Esophagus squamous epithelium (tissue), 4 donors: Measurements from ENCODE around the gene TAS2R13.

Source experiments
- POLR2A ChIP-seq, 4 donors: fragments of 450-650 bp; IDR thresholded peaks; one replicate each; pipeline ENCODE4 v1.6.1; 2017; ENCODE audit warnings: antibody characterized with exemption in 4 of 4, mild to moderate bottlenecking in 4 of 4, moderate library complexity in 3 of 4
- TF ChIP-seq, protein P1 (sequence below), 6 experiments: fragments of 450-650 bp in 4 of 6; fragments of 200-600 bp in 2 of 6; sonication (generic) in 2 of 6; IDR thresholded peaks; one replicate each; pipeline ENCODE4 v1.5.1; 2016 to 2019; ENCODE audit warnings: antibody characterized with exemption in 6 of 6, mild to moderate bottlenecking in 4 of 6, moderate library complexity in 4 of 6

DNA sequence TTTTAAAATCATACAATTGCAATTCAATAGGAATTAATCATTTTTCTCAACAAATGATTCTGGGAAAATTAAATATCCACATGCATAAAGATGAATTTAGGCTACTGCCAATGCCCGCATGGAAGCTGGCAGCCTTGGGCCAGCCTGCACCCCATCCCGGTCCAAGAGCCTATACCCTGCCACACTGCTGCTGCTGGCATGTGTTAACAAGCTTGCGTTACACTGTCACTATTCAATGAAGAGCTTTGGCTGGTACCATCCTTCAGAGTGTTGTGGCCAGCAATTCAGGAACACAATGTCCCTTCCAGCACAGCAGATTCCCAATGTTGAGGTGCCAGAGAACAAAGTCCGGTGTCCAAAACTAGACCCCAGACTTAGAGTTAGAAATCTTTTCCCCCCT, 43.3 kb upstream of the TAS2R13 start:
- TF ChIP-seq, protein P1, sequence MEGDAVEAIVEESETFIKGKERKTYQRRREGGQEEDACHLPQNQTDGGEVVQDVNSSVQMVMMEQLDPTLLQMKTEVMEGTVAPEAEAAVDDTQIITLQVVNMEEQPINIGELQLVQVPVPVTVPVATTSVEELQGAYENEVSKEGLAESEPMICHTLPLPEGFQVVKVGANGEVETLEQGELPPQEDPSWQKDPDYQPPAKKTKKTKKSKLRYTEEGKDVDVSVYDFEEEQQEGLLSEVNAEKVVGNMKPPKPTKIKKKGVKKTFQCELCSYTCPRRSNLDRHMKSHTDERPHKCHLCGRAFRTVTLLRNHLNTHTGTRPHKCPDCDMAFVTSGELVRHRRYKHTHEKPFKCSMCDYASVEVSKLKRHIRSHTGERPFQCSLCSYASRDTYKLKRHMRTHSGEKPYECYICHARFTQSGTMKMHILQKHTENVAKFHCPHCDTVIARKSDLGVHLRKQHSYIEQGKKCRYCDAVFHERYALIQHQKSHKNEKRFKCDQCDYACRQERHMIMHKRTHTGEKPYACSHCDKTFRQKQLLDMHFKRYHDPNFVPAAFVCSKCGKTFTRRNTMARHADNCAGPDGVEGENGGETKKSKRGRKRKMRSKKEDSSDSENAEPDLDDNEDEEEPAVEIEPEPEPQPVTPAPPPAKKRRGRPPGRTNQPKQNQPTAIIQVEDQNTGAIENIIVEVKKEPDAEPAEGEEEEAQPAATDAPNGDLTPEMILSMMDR (IDR thresholded peaks at IDR 0.05): no peak
- TF ChIP-seq POLR2A (IDR thresholded peaks at IDR 0.05): no peak
